Left lung (tissue), 10 donors: Measurements from ENCODE around the gene WRAP73. TPM values are rescaled to one million over a fixed set of nuclear protein-coding genes. Genes with fewer than 3 reads are reported as not detected.

Source experiments
- ATAC-seq: fragments of 200-7000 bp; cut with Tn5 transposase; one replicate; pipeline ENCODE4 v1.9.1; 2020; ENCODE audit warnings: moderate library complexity
- DNase-seq, 4 donors: peaks; one replicate each; pipeline ENCODE4 v3.0.0-alpha.2; 2013 to 2020
- H3K27ac ChIP-seq, 2 donors: fragments of 200-600 bp; sonication (generic) in 1 of 2; one replicate each; pipeline versions ENCODE4 v1.5.0 to v1.8.0; 2020 to 2021
- H3K27me3 ChIP-seq, 2 donors: fragments of 200-600 bp; sonication (generic) in 1 of 2; one replicate each; pipeline versions ENCODE4 v1.5.0 to v1.8.0; 2020 to 2021
- H3K36me3 ChIP-seq, 2 donors: fragments of 200-600 bp; sonication (generic) in 1 of 2; one replicate each; pipeline versions ENCODE4 v1.5.0 to v1.8.0; 2020 to 2021
- H3K4me1 ChIP-seq, 2 donors: fragments of 200-600 bp; one replicate each; pipeline ENCODE4 v1.8.0; 2021
- H3K4me3 ChIP-seq, 2 donors: fragments of 200-600 bp; sonication (generic) in 1 of 2; one replicate each; pipeline versions ENCODE4 v1.5.0 to v1.8.0; 2020 to 2021; ENCODE audit warnings: mild to moderate bottlenecking in 1 of 2
- H3K9me3 ChIP-seq, 2 donors: fragments of 200-600 bp; sonication (generic) in 1 of 2; one replicate each; pipeline versions ENCODE4 v1.5.0 to v1.8.0; 2020 to 2021
- CTCF ChIP-seq, 2 donors: fragments of 200-600 bp; sonication (generic) in 1 of 2; IDR thresholded peaks; one replicate each; pipeline versions ENCODE4 v1.5.0 to v1.8.0; 2021; ENCODE audit warnings: antibody characterized with exemption in 2 of 2
- intact Hi-C, 2 donors: fragments of 100-400 bp; cut with DNase I; formaldehyde crosslinking; loops; one replicate each; pipeline versions ENCODE4 v1.11.2 to v1.14.2; 2022
- polyA plus RNA-seq, 6 donors: library from polyadenylated mRNA; unstranded; fragments of 120-200 nt; gene quantifications; one replicate each; pipeline ENCODE4 v1.2.1, GENCODE V29; 2013; ENCODE audit not compliant: insufficient read length in 6 of 6
- total RNA-seq, 2 donors: library from RNA; stranded (reverse); fragmentation: NEBNext Ultra II Directional; extraction: Animal tissue kit (Norgen Biotek cat#: 25700); gene quantifications; one replicate each; pipeline ENCODE4 v1.2.1, GENCODE V29; 2021
- donor health status: DM: no; HTN: yes; CAD: no.
- donor health status: DM: no; HTN: no; CAD: no.

Gene WRAP73
- total and polyA plus RNA-seq, 8 donors, result 14.3 to 23.1 (median 16.0) TPM

GRCh38 chr1:3688356-3689137 is 38.6 kb upstream of the WRAP73 start:
- TF ChIP-seq CTCF (IDR thresholded peaks at IDR 0.05), result no peak
- no peaks in the 10 kb centered on the region for H3K9me3 ChIP-seq
- H3K4me3 ChIP-seq, result no peak overlapping the region
- no peak overlapping the region for H3K27ac ChIP-seq
- ATAC-seq, result no peak
- H3K4me1 ChIP-seq, result peaks cover 0 to 7% of the 10 kb centered on the region in 2 donors
- no peaks in the 10 kb centered on the region for H3K36me3 ChIP-seq
- DNase-seq, result no peak
- intact Hi-C loops, result no loop called here
- H3K27me3 ChIP-seq, result peaks cover 0 to 41% of the 10 kb centered on the region in 2 donors

GRCh38 chr1:3687504-3687903 is 37.6 kb upstream of the WRAP73 start:
- no peak overlapping the region for H3K4me3 ChIP-seq
- no peak for TF ChIP-seq CTCF (IDR thresholded peaks at IDR 0.05)
- intact Hi-C loops, result no loop called here
- H3K9me3 ChIP-seq, result no peaks in the 10 kb centered on the region
- no peak for ATAC-seq
- H3K27ac ChIP-seq, result no peak overlapping the region
- no peaks in the 10 kb centered on the region for H3K36me3 ChIP-seq
- no peak for DNase-seq
- peaks cover 0 to 43% of the 10 kb centered on the region in 2 donors for H3K27me3 ChIP-seq
- peaks cover 0 to 7% of the 10 kb centered on the region in 2 donors for H3K4me1 ChIP-seq

- Histone ChIP-seq H3K4me3 (no peak overlapping the region), H3K27ac (no peak overlapping the region), H3K27me3 (peaks cover 0 to 47% of the 10 kb centered on the region in 2 donors), H3K36me3 (no peaks in the 10 kb centered on the region), H3K4me1 (peaks cover 0 to 7% of the 10 kb centered on the region in 2 donors), H3K9me3 (no peaks in the 10 kb centered on the region)
- intact Hi-C loops, result no loop called here
- TF ChIP-seq CTCF (IDR thresholded peaks at IDR 0.05), result no peak
- ATAC-seq (no peak), DNase-seq (no peak)
These were observed 36.0 kb upstream of the WRAP73 start for GRCh38 chr1:3685906-3686305.

GRCh38 chr1:3685222-3685621 is 35.3 kb upstream of the WRAP73 start:
- H3K4me3 ChIP-seq, result no peak overlapping the region
- peaks cover 0 to 7% of the 10 kb centered on the region in 2 donors for H3K4me1 ChIP-seq
- peaks cover 0 to 47% of the 10 kb centered on the region in 2 donors for H3K27me3 ChIP-seq
- no peaks in the 10 kb centered on the region for H3K9me3 ChIP-seq
- H3K36me3 ChIP-seq, result no peaks in the 10 kb centered on the region
- ATAC-seq (no peak), DNase-seq (no peak)
- intact Hi-C loops, result no loop called here
- no peak for TF ChIP-seq CTCF (IDR thresholded peaks at IDR 0.05)
- no peak overlapping the region for H3K27ac ChIP-seq

GRCh38 chr1:3683992-3684391 is 34.1 kb upstream of the WRAP73 start:
- no peaks in the 10 kb centered on the region for H3K9me3 ChIP-seq
- no peak for TF ChIP-seq CTCF (IDR thresholded peaks at IDR 0.05)
- peak overlapping the region in 1 of 2 donors; percentile 9 for H3K4me3 ChIP-seq
- ATAC-seq (peak; percentile 38), DNase-seq (peak in 1 of 4 donors; percentile 90)
- peaks cover 0 to 13% of the 10 kb centered on the region in 2 donors for H3K4me1 ChIP-seq
- H3K27me3 ChIP-seq, result peaks cover 0 to 39% of the 10 kb centered on the region in 2 donors
- intact Hi-C loops, result no loop called here
- no peak overlapping the region for H3K27ac ChIP-seq
- H3K36me3 ChIP-seq, result no peaks in the 10 kb centered on the region
